Measurements from ENCODE around the gene MAP2K6. TPM values are rescaled to one million over a fixed set of nuclear protein-coding genes. Genes with fewer than 3 reads are reported as not detected.

MAP2K6 gene
- total and polyA plus RNA-seq, 8 donors, result 1.0 to 25.5 (median 4.6) TPM; not detected in 1

DNA sequence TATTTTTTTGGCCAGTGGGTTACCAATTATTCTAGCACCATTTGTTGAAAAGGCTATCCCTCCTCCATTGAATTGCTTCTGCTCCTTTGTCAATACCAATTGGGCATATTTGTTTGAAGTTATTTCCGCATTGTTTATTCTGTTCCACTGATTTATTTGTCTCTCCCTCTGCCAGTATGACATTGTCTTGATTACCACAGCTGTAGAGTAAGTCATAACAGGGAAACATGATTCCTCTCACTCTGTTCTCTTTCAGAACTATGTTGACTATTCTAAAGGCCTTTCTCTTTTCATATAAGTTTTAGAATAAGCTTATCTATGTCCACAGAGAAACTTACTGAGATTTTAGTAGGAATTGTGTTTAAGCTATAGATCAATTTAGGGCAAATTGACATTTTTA is 94.3 kb downstream of the MAP2K6 start:
- DNase-seq, result no peak
- H3K4me1 ChIP-seq, result peaks cover 0 to 7% (median 2%) of the 10 kb centered on the region in 4 donors
- H3K36me3 ChIP-seq, result peaks cover 0 to 11% (median 0%) of the 10 kb centered on the region in 4 donors
- intact Hi-C loops (cut with DNase I; ENCODE audit: low total_unique reads), result no loop called here
- H3K4me3 ChIP-seq, result no peak overlapping the region
- TF ChIP-seq EP300 (IDR thresholded peaks at IDR 0.05) (no peak), POLR2AphosphoS5 (IDR thresholded peaks at IDR 0.05) (no peak), POLR2A (IDR thresholded peaks at IDR 0.05) (no peak)
- TF ChIP-seq, protein P1, sequence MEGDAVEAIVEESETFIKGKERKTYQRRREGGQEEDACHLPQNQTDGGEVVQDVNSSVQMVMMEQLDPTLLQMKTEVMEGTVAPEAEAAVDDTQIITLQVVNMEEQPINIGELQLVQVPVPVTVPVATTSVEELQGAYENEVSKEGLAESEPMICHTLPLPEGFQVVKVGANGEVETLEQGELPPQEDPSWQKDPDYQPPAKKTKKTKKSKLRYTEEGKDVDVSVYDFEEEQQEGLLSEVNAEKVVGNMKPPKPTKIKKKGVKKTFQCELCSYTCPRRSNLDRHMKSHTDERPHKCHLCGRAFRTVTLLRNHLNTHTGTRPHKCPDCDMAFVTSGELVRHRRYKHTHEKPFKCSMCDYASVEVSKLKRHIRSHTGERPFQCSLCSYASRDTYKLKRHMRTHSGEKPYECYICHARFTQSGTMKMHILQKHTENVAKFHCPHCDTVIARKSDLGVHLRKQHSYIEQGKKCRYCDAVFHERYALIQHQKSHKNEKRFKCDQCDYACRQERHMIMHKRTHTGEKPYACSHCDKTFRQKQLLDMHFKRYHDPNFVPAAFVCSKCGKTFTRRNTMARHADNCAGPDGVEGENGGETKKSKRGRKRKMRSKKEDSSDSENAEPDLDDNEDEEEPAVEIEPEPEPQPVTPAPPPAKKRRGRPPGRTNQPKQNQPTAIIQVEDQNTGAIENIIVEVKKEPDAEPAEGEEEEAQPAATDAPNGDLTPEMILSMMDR (IDR thresholded peaks at IDR 0.05), result no peak
- no peak overlapping the region for H3K27ac ChIP-seq
- H3K9me3 ChIP-seq, result no peaks in the 10 kb centered on the region
- no peaks in the 10 kb centered on the region for H3K27me3 ChIP-seq
- 73 to 97% (median 91%) methylated on average over 1 of the region's 1 CpG for WGBS, 5 donors

DNA sequence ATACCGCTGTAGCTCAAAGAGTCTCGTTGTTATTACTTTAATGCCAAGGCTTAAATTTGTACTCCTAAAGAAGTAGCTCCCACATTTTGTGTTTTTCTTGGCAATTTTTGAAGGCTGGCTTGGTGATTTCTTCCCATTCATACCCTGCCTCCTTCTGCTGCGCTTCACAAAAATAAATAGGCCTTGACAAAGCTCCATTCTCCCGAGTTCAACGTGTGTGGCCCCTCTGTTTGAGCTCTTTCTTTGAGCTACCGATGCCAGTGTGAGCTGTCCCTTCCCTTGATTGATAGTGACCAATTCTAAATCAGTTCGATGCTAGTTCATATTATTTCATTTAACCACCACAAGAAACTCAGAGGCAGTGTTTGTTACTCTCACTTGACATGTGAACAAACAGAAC is 96.8 kb downstream of the MAP2K6 start:
- DNase-seq, result no peak
- Histone ChIP-seq H3K27ac (no peak overlapping the region), H3K4me1 (no peaks in the 10 kb centered on the region), H3K36me3 (peaks cover 0 to 5% (median 0%) of the 10 kb centered on the region in 4 donors), H3K27me3 (no peaks in the 10 kb centered on the region), H3K4me3 (no peak overlapping the region), H3K9me3 (no peaks in the 10 kb centered on the region)
- WGBS, 5 donors, result 77 to 88% (median 79%) methylated on average over 7 of the region's 7 CpGs
- TF ChIP-seq EP300 (IDR thresholded peaks at IDR 0.05) (no peak), POLR2A (IDR thresholded peaks at IDR 0.05) (no peak), POLR2AphosphoS5 (IDR thresholded peaks at IDR 0.05) (no peak)
- TF ChIP-seq, protein P1 (IDR thresholded peaks at IDR 0.05), result no peak
- intact Hi-C loops (cut with DNase I; ENCODE audit: low total_unique reads), result no loop called here

DNA sequence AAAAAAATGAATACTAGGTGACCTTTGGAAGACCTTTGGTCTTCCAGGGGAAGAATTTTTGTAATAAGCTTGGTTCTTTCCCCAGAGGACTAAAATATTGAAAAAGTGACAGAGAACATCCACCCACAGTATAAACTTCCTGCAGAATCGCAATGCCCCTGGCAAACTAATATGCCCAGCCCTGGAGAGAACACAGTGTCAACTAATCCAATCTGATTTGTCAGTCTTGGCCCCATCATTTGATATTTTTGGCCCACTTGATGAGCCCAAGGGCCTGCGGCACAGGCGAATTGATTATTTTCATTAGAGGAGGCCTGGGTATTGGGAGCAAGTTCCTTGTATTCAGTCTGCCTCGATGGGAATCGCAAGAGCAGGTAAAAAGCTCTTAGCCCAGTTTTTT is 98.4 kb downstream of the MAP2K6 start:
- TF ChIP-seq, protein P1 (IDR thresholded peaks at IDR 0.05), result no peak
- TF ChIP-seq EP300 (IDR thresholded peaks at IDR 0.05) (no peak), POLR2AphosphoS5 (IDR thresholded peaks at IDR 0.05) (no peak), POLR2A (IDR thresholded peaks at IDR 0.05) (no peak)
- H3K4me1 ChIP-seq, result no peaks in the 10 kb centered on the region
- intact Hi-C loops (cut with DNase I; ENCODE audit: low total_unique reads), result no loop called here
- peaks cover 4 to 17% (median 13%) of the 10 kb centered on the region in 4 donors for H3K36me3 ChIP-seq
- DNase-seq, result no peak
- H3K4me3 ChIP-seq, result no peak overlapping the region
- 86 to 94% (median 90%) methylated on average over 5 of the region's 5 CpGs for WGBS, 5 donors
- no peak overlapping the region for H3K27ac ChIP-seq
- no peaks in the 10 kb centered on the region for H3K27me3 ChIP-seq
- no peaks in the 10 kb centered on the region for H3K9me3 ChIP-seq

DNA sequence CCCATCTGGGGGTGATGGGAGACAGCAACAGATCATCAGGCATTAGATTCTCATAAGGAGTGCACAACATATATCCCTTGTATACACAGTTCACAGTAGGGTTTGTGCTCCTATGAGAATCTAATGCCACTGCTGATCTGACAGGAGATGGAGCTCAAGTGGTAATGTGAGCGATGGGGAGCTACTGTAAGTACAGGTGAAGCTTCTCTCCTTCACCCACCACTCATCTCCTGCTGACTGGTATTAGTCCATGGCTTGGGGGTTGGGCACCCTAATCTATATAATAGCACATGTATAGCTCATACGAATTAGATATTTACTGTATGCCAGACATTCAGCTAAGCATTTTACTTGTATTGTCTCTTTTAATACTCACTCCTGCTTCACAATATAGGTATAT is 101.7 kb downstream of the MAP2K6 start:
- intact Hi-C loops (cut with DNase I; ENCODE audit: low total_unique reads), result no loop called here
- H3K27me3 ChIP-seq, result no peaks in the 10 kb centered on the region
- TF ChIP-seq EP300 (IDR thresholded peaks at IDR 0.05) (no peak), POLR2A (IDR thresholded peaks at IDR 0.05) (no peak)
- DNase-seq, result no peak
- no peaks in the 10 kb centered on the region for H3K4me1 ChIP-seq
- WGBS, 5 donors, result 91 to 100% (median 94%) methylated on average over 2 of the region's 2 CpGs
- H3K9me3 ChIP-seq, result no peaks in the 10 kb centered on the region
- H3K4me3 ChIP-seq, result no peak overlapping the region
- H3K27ac ChIP-seq, result no peak overlapping the region
- H3K36me3 ChIP-seq, result peaks cover 10 to 48% (median 44%) of the 10 kb centered on the region in 4 donors

DNA sequence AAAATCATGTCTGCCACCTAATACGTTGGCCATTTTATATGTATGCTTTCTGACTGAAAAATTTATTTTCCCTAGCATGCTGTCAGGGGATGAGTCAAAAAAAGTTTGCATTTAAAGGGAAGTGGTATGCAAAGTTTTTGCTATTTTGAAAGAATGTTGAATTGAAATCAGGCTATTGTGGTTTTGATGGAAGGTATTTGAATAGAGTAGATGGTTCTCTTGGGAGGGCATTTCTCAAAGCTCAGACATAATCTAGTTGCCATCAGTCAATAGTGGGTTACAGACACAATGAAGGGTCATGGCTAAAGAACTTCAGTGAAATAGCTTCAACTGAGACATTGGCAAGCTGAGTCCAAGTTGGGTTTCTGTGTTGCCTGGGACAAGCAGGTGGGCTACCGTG is 102.4 kb downstream of the MAP2K6 start:
- intact Hi-C loops (cut with DNase I; ENCODE audit: low total_unique reads), result no loop called here
- WGBS, 5 donors, result 84 to 93% (median 91%) methylated on average over 2 of the region's 2 CpGs

More for the DNA sequence above, 102.4 kb downstream of the MAP2K6 start:
- TF ChIP-seq EP300 (IDR thresholded peaks at IDR 0.05), result no peak
- Histone ChIP-seq H3K27ac (no peak overlapping the region), H3K9me3 (no peaks in the 10 kb centered on the region), H3K36me3 (peaks cover 10 to 51% (median 45%) of the 10 kb centered on the region in 4 donors), H3K27me3 (no peaks in the 10 kb centered on the region), H3K4me1 (no peaks in the 10 kb centered on the region), H3K4me3 (no peak overlapping the region)
- DNase-seq, result no peak
